WTC11 (cell line): ENCODE data around the gene KIF3C. TPM values are rescaled to one million over a fixed set of nuclear protein-coding genes. Genes with fewer than 3 reads are reported as not detected.

Experiments used
- ATAC-seq: fragments of 200-7000 bp; cut with Tn5 transposase; 2 replicates; pipeline ENCODE4 v1.10.0; 2021; ENCODE audit warnings: mild to moderate bottlenecking, moderate library complexity
- CTCF ChIA-PET: fragments of 300-600 bp; sonication (Branson Sonifier 250); formaldehyde crosslinking; loops from one replicate; lab custom pipeline; 2021; ENCODE audit warnings: antibody characterized with exemption; lab: Charles Lee
- POLR2A ChIA-PET: fragments of 350-600 bp; sonication (Branson Sonifier 250); formaldehyde crosslinking; loops from one replicate; lab custom pipeline; 2021; ENCODE audit warnings: antibody characterized with exemption; lab: Charles Lee
- DNase-seq: peaks from one replicate; pipeline ENCODE4 v3.0.0; 2021; ENCODE audit warnings: low spot score
- H3K27ac Mint-ChIP-seq: 2 replicates; pipeline ENCODE4 v1.8.0; 2021; ENCODE audit warnings: mixed read lengths
- H3K27me3 Mint-ChIP-seq: 2 replicates; pipeline ENCODE4 v1.8.0; 2021; ENCODE audit warnings: low read depth, mild to moderate bottlenecking, moderate library complexity, mixed read lengths
- H3K36me3 Mint-ChIP-seq: 2 replicates; pipeline ENCODE4 v1.8.0; 2021; ENCODE audit warnings: mixed read lengths
- H3K4me1 Mint-ChIP-seq: 2 replicates; pipeline ENCODE4 v1.8.0; 2022; ENCODE audit warnings: mixed read lengths
- H3K4me3 Mint-ChIP-seq: 2 replicates; pipeline ENCODE4 v1.8.0; 2021; ENCODE audit warnings: mild to moderate bottlenecking, moderate library complexity, mixed read lengths
- H3K9me3 Mint-ChIP-seq: 2 replicates; pipeline ENCODE4 v1.8.0; 2021; ENCODE audit warnings: mixed read lengths
- AFF4 ChIP-seq: sonication (generic); formaldehyde crosslinking; IDR thresholded peaks from 2 replicates; pipeline ENCODE4 v1.8.1; 2023; ENCODE audit warnings: mild to moderate bottlenecking, missing genetic modification reagents, borderline replicate concordance
- ATF6 ChIP-seq: sonication (generic); formaldehyde crosslinking; IDR thresholded peaks from 2 replicates; pipeline ENCODE4 v1.8.1; 2023; ENCODE audit warnings: mild to moderate bottlenecking, missing genetic modification reagents
- FOXP4 ChIP-seq: sonication (generic); formaldehyde crosslinking; IDR thresholded peaks from 2 replicates; pipeline ENCODE4 v1.8.0; 2022; ENCODE audit warnings: mild to moderate bottlenecking, missing genetic modification reagents
- PREB ChIP-seq: sonication (generic); formaldehyde crosslinking; IDR thresholded peaks from 2 replicates; pipeline ENCODE4 v1.8.1; 2022; ENCODE audit warnings: mild to moderate bottlenecking, missing genetic modification reagents, moderate library complexity, borderline replicate concordance
- ZBTB21 ChIP-seq: sonication (generic); formaldehyde crosslinking; IDR thresholded peaks from 2 replicates; pipeline ENCODE4 v1.8.1; 2023; ENCODE audit warnings: mild to moderate bottlenecking, missing genetic modification reagents, borderline replicate concordance
- ZNF121 ChIP-seq: sonication (generic); formaldehyde crosslinking; IDR thresholded peaks from 2 replicates; pipeline ENCODE4 v1.8.0; 2023; ENCODE audit warnings: missing genetic modification reagents
- ZNF317 ChIP-seq: sonication (generic); formaldehyde crosslinking; IDR thresholded peaks from 2 replicates; pipeline ENCODE4 v1.8.1; 2023; ENCODE audit warnings: low read depth, mild to moderate bottlenecking, moderate library complexity, missing genetic modification reagents, borderline replicate concordance
- total RNA-seq: library from RNA; stranded (reverse); gene quantifications from 3 replicates; pipeline ENCODE4 v1.2.3, GENCODE V29; 2021
- TF ChIP-seq, protein P1 (sequence below): fragments of 250-450 bp; sonication (Bioruptor Pico); IDR thresholded peaks from 2 replicates; pipeline ENCODE4 v1.9.0; 2021; ENCODE audit warnings: mild to moderate bottlenecking
- TF ChIP-seq, protein P2 (sequence below): fragments of 250-450 bp; sonication (Bioruptor Pico); IDR thresholded peaks from 2 replicates; pipeline ENCODE4 v1.9.0; 2021; ENCODE audit warnings: mild to moderate bottlenecking
- TF ChIP-seq, protein P3 (sequence below): fragments of 250-450 bp; sonication (Bioruptor Pico); IDR thresholded peaks from 2 replicates; pipeline ENCODE4 v1.9.0; 2021; ENCODE audit warnings: mild to moderate bottlenecking, borderline replicate concordance
- TF ChIP-seq, protein P4 (sequence below): sonication (generic); formaldehyde crosslinking; IDR thresholded peaks from 2 replicates; pipeline ENCODE4 v1.8.0; 2022; ENCODE audit warnings: mild to moderate bottlenecking, missing genetic modification reagents

Gene KIF3C
- total RNA-seq, 1 experiment from 2014 or later: 48.1 TPM

- TF ChIP-seq ZNF121 (CRISPR knock-in tag): 0 out of 2 replicates have a peak, but pooled peaks have one; percentile 63
- TF ChIP-seq, protein P1, sequence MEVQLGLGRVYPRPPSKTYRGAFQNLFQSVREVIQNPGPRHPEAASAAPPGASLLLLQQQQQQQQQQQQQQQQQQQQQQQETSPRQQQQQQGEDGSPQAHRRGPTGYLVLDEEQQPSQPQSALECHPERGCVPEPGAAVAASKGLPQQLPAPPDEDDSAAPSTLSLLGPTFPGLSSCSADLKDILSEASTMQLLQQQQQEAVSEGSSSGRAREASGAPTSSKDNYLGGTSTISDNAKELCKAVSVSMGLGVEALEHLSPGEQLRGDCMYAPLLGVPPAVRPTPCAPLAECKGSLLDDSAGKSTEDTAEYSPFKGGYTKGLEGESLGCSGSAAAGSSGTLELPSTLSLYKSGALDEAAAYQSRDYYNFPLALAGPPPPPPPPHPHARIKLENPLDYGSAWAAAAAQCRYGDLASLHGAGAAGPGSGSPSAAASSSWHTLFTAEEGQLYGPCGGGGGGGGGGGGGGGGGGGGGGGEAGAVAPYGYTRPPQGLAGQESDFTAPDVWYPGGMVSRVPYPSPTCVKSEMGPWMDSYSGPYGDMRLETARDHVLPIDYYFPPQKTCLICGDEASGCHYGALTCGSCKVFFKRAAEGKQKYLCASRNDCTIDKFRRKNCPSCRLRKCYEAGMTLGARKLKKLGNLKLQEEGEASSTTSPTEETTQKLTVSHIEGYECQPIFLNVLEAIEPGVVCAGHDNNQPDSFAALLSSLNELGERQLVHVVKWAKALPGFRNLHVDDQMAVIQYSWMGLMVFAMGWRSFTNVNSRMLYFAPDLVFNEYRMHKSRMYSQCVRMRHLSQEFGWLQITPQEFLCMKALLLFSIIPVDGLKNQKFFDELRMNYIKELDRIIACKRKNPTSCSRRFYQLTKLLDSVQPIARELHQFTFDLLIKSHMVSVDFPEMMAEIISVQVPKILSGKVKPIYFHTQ (CRISPR knock-in tag): no peak
- ChIA-PET CTCF (interaction anchor here (0.7 to 1.7 kb wide), 3 partner anchors 10 to 120 kb away, joined by 3 to 5 read pairs (median 4); partner anchors contain the start of gene KIF3C), POLR2A (interaction anchor here (0.6 kb wide), 1 partner anchor 499 kb away, joined by 6 read pairs; no protein-coding TSS in a partner anchor)
- Mint-ChIP-seq H3K27me3 (no peaks in the 10 kb centered on the region), H3K27ac (no peak overlapping the region), H3K4me3 (no peak overlapping the region), H3K4me1 (no peaks in the 10 kb centered on the region), H3K36me3 (peaks cover 28% of the 10 kb centered on the region), H3K9me3 (no peaks in the 10 kb centered on the region)
- DNase-seq: no peak
- no peak for ATAC-seq
Measured at GRCh38 chr2:25971596-25971995, 10.7 kb downstream of the KIF3C start.

- no peaks in the 10 kb centered on the region for H3K27me3 Mint-ChIP-seq
- POLR2A ChIA-PET: no interaction called here
- CTCF ChIA-PET: interaction anchor here (0.6 kb wide), 1 partner anchor 149 kb away, joined by 3 read pairs; no protein-coding TSS in a partner anchor
- H3K4me3 Mint-ChIP-seq: no peak overlapping the region
- no peak overlapping the region for H3K27ac Mint-ChIP-seq
- no peaks in the 10 kb centered on the region for H3K4me1 Mint-ChIP-seq
- ATAC-seq: no peak
- DNase-seq: no peak
- no peaks in the 10 kb centered on the region for H3K9me3 Mint-ChIP-seq
- H3K36me3 Mint-ChIP-seq: peaks cover 24% of the 10 kb centered on the region
- no peak for TF ChIP-seq FOXP4
- no peak for TF ChIP-seq PREB (CRISPR knock-in tag)
- TF ChIP-seq AFF4: no peak
- no peak for TF ChIP-seq ZNF317 (CRISPR knock-in tag)
- TF ChIP-seq, protein P2, sequence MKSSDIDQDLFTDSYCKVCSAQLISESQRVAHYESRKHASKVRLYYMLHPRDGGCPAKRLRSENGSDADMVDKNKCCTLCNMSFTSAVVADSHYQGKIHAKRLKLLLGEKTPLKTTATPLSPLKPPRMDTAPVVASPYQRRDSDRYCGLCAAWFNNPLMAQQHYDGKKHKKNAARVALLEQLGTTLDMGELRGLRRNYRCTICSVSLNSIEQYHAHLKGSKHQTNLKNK (CRISPR knock-in tag): no peak
- no peak for TF ChIP-seq ZBTB21
- no peak for TF ChIP-seq ATF6 (CRISPR knock-in tag)
- TF ChIP-seq, protein P3, sequence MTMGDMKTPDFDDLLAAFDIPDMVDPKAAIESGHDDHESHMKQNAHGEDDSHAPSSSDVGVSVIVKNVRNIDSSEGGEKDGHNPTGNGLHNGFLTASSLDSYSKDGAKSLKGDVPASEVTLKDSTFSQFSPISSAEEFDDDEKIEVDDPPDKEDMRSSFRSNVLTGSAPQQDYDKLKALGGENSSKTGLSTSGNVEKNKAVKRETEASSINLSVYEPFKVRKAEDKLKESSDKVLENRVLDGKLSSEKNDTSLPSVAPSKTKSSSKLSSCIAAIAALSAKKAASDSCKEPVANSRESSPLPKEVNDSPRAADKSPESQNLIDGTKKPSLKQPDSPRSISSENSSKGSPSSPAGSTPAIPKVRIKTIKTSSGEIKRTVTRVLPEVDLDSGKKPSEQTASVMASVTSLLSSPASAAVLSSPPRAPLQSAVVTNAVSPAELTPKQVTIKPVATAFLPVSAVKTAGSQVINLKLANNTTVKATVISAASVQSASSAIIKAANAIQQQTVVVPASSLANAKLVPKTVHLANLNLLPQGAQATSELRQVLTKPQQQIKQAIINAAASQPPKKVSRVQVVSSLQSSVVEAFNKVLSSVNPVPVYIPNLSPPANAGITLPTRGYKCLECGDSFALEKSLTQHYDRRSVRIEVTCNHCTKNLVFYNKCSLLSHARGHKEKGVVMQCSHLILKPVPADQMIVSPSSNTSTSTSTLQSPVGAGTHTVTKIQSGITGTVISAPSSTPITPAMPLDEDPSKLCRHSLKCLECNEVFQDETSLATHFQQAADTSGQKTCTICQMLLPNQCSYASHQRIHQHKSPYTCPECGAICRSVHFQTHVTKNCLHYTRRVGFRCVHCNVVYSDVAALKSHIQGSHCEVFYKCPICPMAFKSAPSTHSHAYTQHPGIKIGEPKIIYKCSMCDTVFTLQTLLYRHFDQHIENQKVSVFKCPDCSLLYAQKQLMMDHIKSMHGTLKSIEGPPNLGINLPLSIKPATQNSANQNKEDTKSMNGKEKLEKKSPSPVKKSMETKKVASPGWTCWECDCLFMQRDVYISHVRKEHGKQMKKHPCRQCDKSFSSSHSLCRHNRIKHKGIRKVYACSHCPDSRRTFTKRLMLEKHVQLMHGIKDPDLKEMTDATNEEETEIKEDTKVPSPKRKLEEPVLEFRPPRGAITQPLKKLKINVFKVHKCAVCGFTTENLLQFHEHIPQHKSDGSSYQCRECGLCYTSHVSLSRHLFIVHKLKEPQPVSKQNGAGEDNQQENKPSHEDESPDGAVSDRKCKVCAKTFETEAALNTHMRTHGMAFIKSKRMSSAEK (CRISPR knock-in tag): no peak
- TF ChIP-seq, protein P4, sequence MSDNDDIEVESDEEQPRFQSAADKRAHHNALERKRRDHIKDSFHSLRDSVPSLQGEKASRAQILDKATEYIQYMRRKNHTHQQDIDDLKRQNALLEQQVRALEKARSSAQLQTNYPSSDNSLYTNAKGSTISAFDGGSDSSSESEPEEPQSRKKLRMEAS (CRISPR knock-in tag): no peak
Measured at GRCh38 chr2:25966531-25967270, 15.6 kb downstream of the KIF3C start.
